ENCODE data around the gene SPATA2.

The SPATA2 gene, protein sequence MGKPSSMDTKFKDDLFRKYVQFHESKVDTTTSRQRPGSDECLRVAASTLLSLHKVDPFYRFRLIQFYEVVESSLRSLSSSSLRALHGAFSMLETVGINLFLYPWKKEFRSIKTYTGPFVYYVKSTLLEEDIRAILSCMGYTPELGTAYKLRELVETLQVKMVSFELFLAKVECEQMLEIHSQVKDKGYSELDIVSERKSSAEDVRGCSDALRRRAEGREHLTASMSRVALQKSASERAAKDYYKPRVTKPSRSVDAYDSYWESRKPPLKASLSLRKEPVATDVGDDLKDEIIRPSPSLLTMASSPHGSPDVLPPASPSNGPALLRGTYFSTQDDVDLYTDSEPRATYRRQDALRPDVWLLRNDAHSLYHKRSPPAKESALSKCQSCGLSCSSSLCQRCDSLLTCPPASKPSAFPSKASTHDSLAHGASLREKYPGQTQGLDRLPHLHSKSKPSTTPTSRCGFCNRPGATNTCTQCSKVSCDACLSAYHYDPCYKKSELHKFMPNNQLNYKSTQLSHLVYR

DNA sequence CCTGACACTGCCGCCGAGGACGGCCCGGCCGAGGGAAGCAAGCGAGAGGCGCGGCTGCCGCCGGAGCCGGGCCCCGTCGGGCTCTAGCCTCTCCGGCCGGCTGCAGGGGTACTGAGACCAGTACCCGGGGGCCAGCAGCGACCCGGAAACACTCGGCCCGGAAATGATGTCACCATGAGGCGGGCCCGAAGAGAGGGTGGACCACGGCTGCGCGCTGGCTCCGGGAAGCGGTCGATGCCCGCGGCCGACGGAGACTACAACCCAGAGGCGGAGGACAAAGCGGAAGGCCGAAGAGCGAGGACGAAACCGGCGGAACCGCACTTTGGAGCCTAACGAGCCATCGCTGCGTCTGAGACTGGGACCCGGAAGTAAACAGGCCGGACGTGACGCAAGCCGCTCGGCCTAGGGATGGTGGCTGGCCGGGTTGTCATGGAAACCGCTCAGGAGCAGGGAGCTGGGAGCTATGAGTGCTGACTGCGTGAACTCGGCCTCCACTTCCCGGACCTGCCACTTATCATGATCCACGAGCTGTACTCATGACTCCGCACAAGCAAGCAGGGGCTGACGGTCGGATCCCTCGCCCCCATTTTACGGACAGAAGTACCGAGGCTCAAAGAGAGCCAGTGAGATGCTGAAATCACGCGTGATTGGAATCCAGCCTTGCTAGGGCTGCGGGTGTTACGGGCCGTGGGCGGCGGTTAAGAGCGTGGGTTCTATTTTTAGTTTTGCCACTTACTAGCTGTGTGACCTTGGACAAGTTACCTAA is at the start of gene SPATA2:
TSS of gene SPATA2 (minus strand) at position 150 of the 766 bp plus-strand sequence. CDS start 7,039 bp downstream, outside the sequence.
- ATAC-seq = peak; percentile 92
- TF ChIP-seq TOX (CRISPR knock-in tag; IDR thresholded peaks at IDR 0.05; ENCODE audit: borderline replicate concordance) (no peak), ISL1 (CRISPR knock-in tag; IDR thresholded peaks at IDR 0.05) (no peak), ARNTL (CRISPR knock-in tag; IDR thresholded peaks at IDR 0.05; ENCODE audit: borderline replicate concordance, low read depth) (no peak), ZNF70 (CRISPR knock-in tag; IDR thresholded peaks at IDR 0.05) (no peak), ZNF565 (CRISPR knock-in tag; conservative IDR thresholded peaks at IDR 0.05; ENCODE audit: low read depth) (no peak), ZNF8 (CRISPR knock-in tag; IDR thresholded peaks at IDR 0.05) (0 out of 2 replicates have a peak, but pooled peaks have one; percentile 17), OSR1 (CRISPR knock-in tag; IDR thresholded peaks at IDR 0.05) (no peak; the same call in 1 of the 2 replicates), PPARA (CRISPR knock-in tag; IDR thresholded peaks at IDR 0.05; ENCODE audit: borderline replicate concordance) (no peak), TCF4 (CRISPR knock-in tag; IDR thresholded peaks at IDR 0.05; ENCODE audit: borderline replicate concordance) (no peak), SNAI2 (CRISPR knock-in tag; IDR thresholded peaks at IDR 0.05) (no peak), RARB (CRISPR knock-in tag; IDR thresholded peaks at IDR 0.05) (no peak), ZC3H10 (CRISPR knock-in tag; IDR thresholded peaks at IDR 0.05) (no peak), GLIS3 (CRISPR knock-in tag; IDR thresholded peaks at IDR 0.05) (0 out of 2 replicates have a peak, but pooled peaks have one; percentile 50), ZFP30 (CRISPR knock-in tag; IDR thresholded peaks at IDR 0.05) (no peak), CSDC2 (CRISPR knock-in tag; IDR thresholded peaks at IDR 0.05) (0 out of 2 replicates have a peak, but pooled peaks have one; percentile 27), ESRRG (CRISPR knock-in tag; IDR thresholded peaks at IDR 0.05) (no peak), ZFP3 (CRISPR knock-in tag; IDR thresholded peaks at IDR 0.05) (no peak), BACH2 (CRISPR knock-in tag; IDR thresholded peaks at IDR 0.05; ENCODE audit: borderline replicate concordance) (no peak)
- TF ChIP-seq, protein P1, sequence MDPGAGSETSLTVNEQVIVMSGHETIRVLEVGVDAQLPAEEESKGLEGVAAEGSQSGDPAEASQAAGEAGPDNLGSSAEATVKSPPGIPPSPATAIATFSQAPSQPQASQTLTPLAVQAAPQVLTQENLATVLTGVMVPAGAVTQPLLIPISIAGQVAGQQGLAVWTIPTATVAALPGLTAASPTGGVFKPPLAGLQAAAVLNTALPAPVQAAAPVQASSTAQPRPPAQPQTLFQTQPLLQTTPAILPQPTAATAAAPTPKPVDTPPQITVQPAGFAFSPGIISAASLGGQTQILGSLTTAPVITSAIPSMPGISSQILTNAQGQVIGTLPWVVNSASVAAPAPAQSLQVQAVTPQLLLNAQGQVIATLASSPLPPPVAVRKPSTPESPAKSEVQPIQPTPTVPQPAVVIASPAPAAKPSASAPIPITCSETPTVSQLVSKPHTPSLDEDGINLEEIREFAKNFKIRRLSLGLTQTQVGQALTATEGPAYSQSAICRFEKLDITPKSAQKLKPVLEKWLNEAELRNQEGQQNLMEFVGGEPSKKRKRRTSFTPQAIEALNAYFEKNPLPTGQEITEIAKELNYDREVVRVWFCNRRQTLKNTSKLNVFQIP (CRISPR knock-in tag; IDR thresholded peaks at IDR 0.05; ENCODE audit: borderline replicate concordance, low read depth) = 0 out of 2 replicates have a peak, but pooled peaks have one; percentile 28
- TF ChIP-seq, protein P2, sequence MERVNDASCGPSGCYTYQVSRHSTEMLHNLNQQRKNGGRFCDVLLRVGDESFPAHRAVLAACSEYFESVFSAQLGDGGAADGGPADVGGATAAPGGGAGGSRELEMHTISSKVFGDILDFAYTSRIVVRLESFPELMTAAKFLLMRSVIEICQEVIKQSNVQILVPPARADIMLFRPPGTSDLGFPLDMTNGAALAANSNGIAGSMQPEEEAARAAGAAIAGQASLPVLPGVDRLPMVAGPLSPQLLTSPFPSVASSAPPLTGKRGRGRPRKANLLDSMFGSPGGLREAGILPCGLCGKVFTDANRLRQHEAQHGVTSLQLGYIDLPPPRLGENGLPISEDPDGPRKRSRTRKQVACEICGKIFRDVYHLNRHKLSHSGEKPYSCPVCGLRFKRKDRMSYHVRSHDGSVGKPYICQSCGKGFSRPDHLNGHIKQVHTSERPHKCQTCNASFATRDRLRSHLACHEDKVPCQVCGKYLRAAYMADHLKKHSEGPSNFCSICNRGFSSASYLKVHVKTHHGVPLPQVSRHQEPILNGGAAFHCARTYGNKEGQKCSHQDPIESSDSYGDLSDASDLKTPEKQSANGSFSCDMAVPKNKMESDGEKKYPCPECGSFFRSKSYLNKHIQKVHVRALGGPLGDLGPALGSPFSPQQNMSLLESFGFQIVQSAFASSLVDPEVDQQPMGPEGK (CRISPR knock-in tag; IDR thresholded peaks at IDR 0.05; ENCODE audit: borderline replicate concordance) = 0 out of 2 replicates have a peak, but pooled peaks have one; percentile 15
- TF ChIP-seq, protein P3, sequence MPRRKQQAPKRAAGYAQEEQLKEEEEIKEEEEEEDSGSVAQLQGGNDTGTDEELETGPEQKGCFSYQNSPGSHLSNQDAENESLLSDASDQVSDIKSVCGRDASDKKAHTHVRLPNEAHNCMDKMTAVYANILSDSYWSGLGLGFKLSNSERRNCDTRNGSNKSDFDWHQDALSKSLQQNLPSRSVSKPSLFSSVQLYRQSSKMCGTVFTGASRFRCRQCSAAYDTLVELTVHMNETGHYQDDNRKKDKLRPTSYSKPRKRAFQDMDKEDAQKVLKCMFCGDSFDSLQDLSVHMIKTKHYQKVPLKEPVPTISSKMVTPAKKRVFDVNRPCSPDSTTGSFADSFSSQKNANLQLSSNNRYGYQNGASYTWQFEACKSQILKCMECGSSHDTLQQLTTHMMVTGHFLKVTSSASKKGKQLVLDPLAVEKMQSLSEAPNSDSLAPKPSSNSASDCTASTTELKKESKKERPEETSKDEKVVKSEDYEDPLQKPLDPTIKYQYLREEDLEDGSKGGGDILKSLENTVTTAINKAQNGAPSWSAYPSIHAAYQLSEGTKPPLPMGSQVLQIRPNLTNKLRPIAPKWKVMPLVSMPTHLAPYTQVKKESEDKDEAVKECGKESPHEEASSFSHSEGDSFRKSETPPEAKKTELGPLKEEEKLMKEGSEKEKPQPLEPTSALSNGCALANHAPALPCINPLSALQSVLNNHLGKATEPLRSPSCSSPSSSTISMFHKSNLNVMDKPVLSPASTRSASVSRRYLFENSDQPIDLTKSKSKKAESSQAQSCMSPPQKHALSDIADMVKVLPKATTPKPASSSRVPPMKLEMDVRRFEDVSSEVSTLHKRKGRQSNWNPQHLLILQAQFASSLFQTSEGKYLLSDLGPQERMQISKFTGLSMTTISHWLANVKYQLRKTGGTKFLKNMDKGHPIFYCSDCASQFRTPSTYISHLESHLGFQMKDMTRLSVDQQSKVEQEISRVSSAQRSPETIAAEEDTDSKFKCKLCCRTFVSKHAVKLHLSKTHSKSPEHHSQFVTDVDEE (CRISPR knock-in tag; IDR thresholded peaks at IDR 0.05) = no peak; the same call in 1 of the 2 replicates
- TF ChIP-seq, protein P4, sequence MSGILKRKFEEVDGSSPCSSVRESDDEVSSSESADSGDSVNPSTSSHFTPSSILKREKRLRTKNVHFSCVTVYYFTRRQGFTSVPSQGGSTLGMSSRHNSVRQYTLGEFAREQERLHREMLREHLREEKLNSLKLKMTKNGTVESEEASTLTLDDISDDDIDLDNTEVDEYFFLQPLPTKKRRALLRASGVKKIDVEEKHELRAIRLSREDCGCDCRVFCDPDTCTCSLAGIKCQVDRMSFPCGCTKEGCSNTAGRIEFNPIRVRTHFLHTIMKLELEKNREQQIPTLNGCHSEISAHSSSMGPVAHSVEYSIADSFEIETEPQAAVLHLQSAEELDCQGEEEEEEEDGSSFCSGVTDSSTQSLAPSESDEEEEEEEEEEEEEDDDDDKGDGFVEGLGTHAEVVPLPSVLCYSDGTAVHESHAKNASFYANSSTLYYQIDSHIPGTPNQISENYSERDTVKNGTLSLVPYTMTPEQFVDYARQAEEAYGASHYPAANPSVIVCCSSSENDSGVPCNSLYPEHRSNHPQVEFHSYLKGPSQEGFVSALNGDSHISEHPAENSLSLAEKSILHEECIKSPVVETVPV (CRISPR knock-in tag; IDR thresholded peaks at IDR 0.05) = 0 out of 2 replicates have a peak, but pooled peaks have one; percentile 27
- TF ChIP-seq, protein P5, sequence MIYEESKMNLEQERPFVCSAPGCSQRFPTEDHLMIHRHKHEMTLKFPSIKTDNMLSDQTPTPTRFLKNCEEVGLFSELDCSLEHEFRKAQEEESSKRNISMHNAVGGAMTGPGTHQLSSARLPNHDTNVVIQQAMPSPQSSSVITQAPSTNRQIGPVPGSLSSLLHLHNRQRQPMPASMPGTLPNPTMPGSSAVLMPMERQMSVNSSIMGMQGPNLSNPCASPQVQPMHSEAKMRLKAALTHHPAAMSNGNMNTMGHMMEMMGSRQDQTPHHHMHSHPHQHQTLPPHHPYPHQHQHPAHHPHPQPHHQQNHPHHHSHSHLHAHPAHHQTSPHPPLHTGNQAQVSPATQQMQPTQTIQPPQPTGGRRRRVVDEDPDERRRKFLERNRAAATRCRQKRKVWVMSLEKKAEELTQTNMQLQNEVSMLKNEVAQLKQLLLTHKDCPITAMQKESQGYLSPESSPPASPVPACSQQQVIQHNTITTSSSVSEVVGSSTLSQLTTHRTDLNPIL (CRISPR knock-in tag; IDR thresholded peaks at IDR 0.05; ENCODE audit: low read depth) = peak; percentile 67; the same call in 1 of the 2 replicates
